Effector memory CD8-positive, alpha-beta T cell (primary cell): ENCODE results near the gene CCDC157.
A peak's percentile ranks its signal among the peaks of the same experiment; 100 is the strongest.

ENCODE experiments used
- ATAC-seq: fragments of 150-1000 bp; cut with Tn5 transposase; replicated peaks from 2 replicates; pipeline ENCODE4 v1.10.0; 2021; ENCODE audit warnings: mild to moderate bottlenecking, moderate library complexity
- DNase-seq, 3 experiments: peaks; one replicate each; pipeline ENCODE4 v3.0.0; 2021
- H3K27ac Mint-ChIP-seq, 2 donors: one replicate each; pipeline ENCODE4 v1.8.0; 2022; ENCODE audit warnings: mild to moderate bottlenecking in 2 of 2, mixed read lengths in 2 of 2, moderate library complexity in 2 of 2
- H3K27me3 Mint-ChIP-seq, 2 donors: one replicate each; pipeline ENCODE4 v1.8.0; 2022; ENCODE audit warnings: mixed read lengths in 2 of 2
- H3K36me3 Mint-ChIP-seq: one replicate; pipeline ENCODE4 v1.8.0; 2022; ENCODE audit warnings: mild to moderate bottlenecking, moderate library complexity, mixed read lengths; ENCODE audit not compliant: insufficient read depth
- H3K4me1 Mint-ChIP-seq, 2 donors: one replicate each; pipeline ENCODE4 v1.8.0; 2022; ENCODE audit warnings: low read depth in 2 of 2, mixed read lengths in 2 of 2
- H3K4me3 Mint-ChIP-seq, 2 donors: one replicate each; pipeline ENCODE4 v1.8.0; 2022; ENCODE audit warnings: mild to moderate bottlenecking in 2 of 2, mixed read lengths in 2 of 2, moderate library complexity in 2 of 2
- H3K9me3 Mint-ChIP-seq, 2 donors: one replicate each; pipeline ENCODE4 v1.8.0; 2022; ENCODE audit warnings: mixed read lengths in 2 of 2

Gene CCDC157

DNA sequence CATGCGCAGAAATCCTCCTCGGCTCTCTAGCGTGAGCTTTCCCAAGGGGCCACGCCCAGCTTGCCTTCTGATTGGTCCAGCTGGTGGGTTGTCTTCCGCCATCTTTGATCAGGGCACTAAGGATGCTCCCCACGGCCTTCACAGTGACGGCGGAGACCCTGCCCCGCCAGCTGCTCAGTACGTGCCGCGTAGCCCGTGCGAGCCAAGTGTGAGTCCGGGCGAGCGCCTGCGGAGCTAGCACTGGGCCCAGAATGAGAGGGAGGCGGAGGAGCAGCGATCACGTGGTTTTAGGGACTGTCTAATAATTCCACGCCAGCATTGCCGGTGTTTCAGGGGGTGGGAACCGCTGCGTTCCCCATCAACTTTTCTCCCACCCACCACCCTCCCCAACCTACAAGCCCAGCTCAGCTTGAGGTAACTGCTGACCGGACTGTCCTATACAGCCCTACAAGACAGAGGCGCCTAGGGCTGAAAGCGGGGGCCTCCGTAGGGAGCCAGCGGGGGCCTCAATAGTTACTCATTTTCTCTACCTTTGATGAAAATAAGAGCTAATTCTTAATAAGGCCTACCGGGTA, 67.2 kb downstream of the CCDC157 start:
- Mint-ChIP-seq H3K9me3 (no peaks in the 10 kb centered on the region), H3K27me3 (no peaks in the 10 kb centered on the region), H3K4me3 (peak overlapping the region; percentile 92 to 93), H3K27ac (peak overlapping the region; percentile 96 to 98), H3K4me1 (peaks cover 42 to 44% of the 10 kb centered on the region in 2 donors), H3K36me3 (peaks cover 37% of the 10 kb centered on the region)
- DNase-seq (peak; percentile 93 to 97 (median 96)), ATAC-seq (peak; percentile 82)

DNA sequence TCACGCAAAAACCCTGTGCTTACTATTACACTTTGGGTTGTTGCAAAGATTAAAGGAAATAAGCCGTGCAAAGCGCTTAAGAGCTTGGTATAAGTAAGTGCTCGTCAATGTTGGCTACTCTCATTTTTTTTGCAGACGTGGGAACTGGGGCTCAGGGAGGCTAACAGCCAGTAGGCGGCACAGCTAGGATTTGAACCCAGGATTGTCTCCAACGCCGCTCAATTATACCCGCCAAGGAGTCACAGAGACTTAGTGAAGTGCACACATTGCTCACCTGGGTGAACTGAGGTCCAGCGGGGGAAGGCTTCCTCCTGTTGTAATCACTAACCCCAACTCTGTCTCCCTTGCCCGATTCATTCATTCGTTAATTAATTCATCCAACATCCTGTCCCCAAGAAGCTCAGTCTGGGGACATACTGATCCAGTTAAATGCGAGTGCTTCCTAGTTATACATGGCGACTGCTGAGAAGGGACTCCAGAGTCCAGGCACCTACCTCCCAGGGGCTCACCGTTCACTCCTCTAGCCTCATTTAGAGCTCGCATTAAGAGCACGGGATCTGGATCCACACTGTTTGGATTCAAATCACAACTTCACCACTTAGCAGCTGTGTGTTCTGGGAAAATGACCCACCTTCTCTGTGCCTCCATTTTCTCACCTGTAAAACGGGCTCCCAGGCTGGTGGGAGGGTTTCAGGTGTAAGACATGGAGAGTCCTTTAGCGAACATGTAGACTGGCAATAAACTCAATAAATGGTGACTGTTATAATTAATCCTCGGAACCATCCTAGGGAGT, 67.9 kb downstream of the CCDC157 start:
- H3K27me3 Mint-ChIP-seq = no peaks in the 10 kb centered on the region
- no peaks in the 10 kb centered on the region for H3K9me3 Mint-ChIP-seq
- H3K36me3 Mint-ChIP-seq = peaks cover 40% of the 10 kb centered on the region
- ATAC-seq = no peak
- H3K27ac Mint-ChIP-seq = peak overlapping the region; percentile 97 to 98
- peak overlapping the region; percentile 92 to 93 for H3K4me3 Mint-ChIP-seq
- no peak for DNase-seq
- peaks cover 42 to 44% of the 10 kb centered on the region in 2 donors for H3K4me1 Mint-ChIP-seq

DNA sequence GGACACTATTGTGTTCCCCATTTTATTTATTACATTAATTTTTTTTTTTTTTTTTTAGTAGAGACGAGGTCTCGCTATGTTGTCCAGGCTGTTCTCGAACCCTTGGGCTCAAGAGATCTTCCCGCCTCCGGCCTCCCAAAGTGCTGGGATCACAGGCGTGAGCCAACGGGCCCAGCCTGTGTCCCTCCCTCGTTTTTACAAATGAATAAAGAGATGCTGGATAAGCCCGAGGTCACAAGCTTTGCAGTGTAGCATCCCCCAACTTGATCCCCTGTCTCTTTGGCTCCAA, 68.5 kb downstream of the CCDC157 start:
- H3K36me3 Mint-ChIP-seq = peaks cover 37% of the 10 kb centered on the region
- H3K9me3 Mint-ChIP-seq = no peaks in the 10 kb centered on the region
- H3K27ac Mint-ChIP-seq = peak overlapping the region; percentile 97
- DNase-seq (no peak), ATAC-seq (no peak)
- H3K27me3 Mint-ChIP-seq = no peaks in the 10 kb centered on the region
- H3K4me3 Mint-ChIP-seq = peak overlapping the region; percentile 92 to 93
- peaks cover 42 to 44% of the 10 kb centered on the region in 2 donors for H3K4me1 Mint-ChIP-seq

DNA sequence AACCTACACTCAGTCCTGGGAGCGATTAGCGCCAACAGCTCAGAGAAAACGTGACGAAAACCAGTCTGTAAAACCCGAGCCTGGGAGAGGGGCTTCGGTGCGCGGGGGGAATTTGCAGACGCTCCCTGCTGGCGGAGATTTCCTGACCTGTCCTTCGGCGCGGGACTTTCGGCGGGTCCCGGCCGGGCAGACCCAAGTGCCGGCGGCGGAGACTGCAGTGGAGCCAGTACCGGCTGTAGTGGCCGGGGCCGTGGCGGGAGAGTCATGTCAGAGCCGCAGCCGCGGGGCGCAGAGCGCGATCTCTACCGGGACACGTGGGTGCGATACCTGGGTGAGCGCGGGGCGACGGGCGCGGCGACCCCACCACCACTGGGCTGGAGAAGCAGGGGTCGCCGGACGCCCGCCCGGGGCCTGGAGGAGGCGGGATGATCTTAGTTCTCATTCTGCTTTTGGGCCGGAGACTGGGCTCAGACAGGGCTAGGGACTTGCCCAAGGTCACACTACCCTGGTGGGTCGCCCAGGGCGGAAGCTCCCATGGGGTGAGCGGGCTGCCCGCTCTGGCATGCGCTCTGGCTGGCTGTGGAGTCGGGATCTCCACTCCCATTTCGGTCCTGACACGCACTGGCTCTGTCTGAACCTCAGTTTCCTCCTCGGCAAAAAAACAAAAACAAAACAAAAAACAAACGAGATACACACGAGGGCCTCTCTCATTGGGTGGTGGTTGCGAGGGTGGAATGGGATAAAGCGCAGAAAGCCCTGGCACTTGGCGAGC, 69.0 kb downstream of the CCDC157 start, which contains the start of gene MTFP1:
TSS of gene MTFP1 (plus strand) at position 153 of the 772 bp plus-strand sequence. CDS start at position 265, 112 bp downstream.
- H3K4me3 Mint-ChIP-seq = peak within 1 kb of the TSS; percentile 92 to 93
- no peaks in the 10 kb centered on the region for H3K27me3 Mint-ChIP-seq
- peak; percentile 14 for ATAC-seq
- peak within 1 kb of the TSS; percentile 97 to 98 for H3K27ac Mint-ChIP-seq
- H3K4me1 Mint-ChIP-seq = peaks cover 42 to 44% of the 10 kb centered on the region in 2 donors
- DNase-seq = peak; percentile 30 to 48 (median 44)
- peaks cover 37% of the 10 kb centered on the region for H3K36me3 Mint-ChIP-seq
- H3K9me3 Mint-ChIP-seq = no peaks in the 10 kb centered on the region
